ENCODE measurements around the gene STK11IP.

STK11IP gene

DNA sequence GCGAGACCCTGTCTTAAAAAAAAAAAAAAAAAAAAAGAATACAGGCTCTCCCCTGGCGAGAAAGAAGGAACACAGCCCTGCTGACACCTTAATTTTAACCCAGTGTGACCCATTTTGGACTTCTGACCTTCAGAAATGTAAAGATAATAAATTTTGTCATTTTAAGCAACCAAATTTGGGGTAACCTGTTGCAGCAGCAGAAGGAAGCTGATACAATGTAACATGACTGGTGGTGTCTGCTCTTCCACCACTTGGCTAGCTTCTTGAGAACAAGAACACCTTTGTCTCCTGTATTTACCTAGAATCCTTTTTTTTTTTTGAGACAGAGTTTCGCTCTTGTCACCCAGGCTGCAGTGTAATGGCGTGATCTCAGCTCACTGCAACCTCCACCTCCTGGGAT is 6.6 kb upstream of the STK11IP start:
- Histone ChIP-seq H3K27ac (ENCODE audit: low read depth, low read length, severe bottlenecking) (no peak overlapping the region), H3K4me1 (ENCODE audit: control insufficient read depth, insufficient read depth, low read length, poor library complexity, severe bottlenecking) (peaks cover 1% of the 10 kb centered on the region), H3K4me3 (ENCODE audit: extremely low read depth, insufficient read depth, low read length, poor library complexity, severe bottlenecking) (no peak overlapping the region), H3K36me3 (ENCODE audit: control insufficient read depth, insufficient read depth, low read length) (no peaks in the 10 kb centered on the region), H3K9me3 (ENCODE audit: control insufficient read depth, low read length) (no peaks in the 10 kb centered on the region)
- 50% methylated on average over 2 of the region's 4 CpGs; no CpG with 5 or more reads in 1 of the 2 experiments for WGBS, 2 experiments (ENCODE audit: insufficient coverage in 2 of 2)

DNA sequence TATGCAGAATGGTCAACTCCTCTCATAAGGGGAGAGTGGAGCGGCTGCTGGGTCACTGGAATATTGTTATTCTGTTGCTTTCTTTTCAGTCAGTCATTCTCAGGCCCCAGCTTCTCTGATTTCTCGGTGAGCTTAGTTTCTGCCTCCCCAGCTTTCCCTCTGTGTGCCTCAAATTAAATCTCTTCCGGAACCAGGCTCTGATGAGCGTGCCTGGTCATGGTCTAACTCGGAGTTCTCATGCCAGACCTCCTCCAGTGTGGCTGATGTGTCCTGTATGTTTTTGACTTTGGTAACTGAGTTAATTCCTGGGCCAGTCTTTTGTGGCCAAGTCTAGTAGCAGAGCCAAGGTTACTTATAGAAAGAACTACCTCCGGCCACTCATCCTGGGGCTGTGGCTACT is 4.9 kb upstream of the STK11IP start:
- WGBS, 2 experiments (ENCODE audit: insufficient coverage in 2 of 2): 80 to 89% methylated on average over 4 to 5 of the region's 6 CpGs

DNA sequence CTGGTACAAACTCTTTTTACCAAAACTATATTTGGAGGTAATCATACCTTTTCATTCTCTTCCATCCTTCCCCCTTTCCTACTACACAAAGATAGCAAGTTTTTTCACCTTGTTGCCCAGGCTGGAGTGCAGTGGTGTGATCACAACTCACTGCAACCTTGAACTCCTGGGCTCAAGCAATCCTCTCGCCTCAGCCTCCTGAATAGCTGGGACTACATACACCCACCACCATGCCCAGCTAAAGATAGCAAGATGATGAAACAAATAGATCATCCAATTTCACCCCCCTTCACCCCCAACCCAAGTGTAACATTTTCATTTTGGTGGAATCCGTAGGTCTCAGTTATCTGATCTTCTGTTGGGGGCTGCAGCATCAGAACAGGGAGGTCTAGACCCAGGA is 4.5 kb upstream of the STK11IP start:
- Histone ChIP-seq H3K4me3 (ENCODE audit: extremely low read depth, insufficient read depth, low read length, poor library complexity, severe bottlenecking) (no peak overlapping the region), H3K36me3 (ENCODE audit: control insufficient read depth, insufficient read depth, low read length) (no peaks in the 10 kb centered on the region), H3K9me3 (ENCODE audit: control insufficient read depth, low read length) (no peaks in the 10 kb centered on the region), H3K4me1 (ENCODE audit: control insufficient read depth, insufficient read depth, low read length, poor library complexity, severe bottlenecking) (peaks cover 11% of the 10 kb centered on the region), H3K27ac (ENCODE audit: low read depth, low read length, severe bottlenecking) (no peak overlapping the region)
- WGBS, 2 experiments (ENCODE audit: insufficient coverage in 2 of 2): 60 to 100% methylated on average over 1 to 2 of the region's 2 CpGs

More for the DNA sequence above, 4.9 kb upstream of the STK11IP start:
- Histone ChIP-seq H3K9me3 (ENCODE audit: control insufficient read depth, low read length) (no peaks in the 10 kb centered on the region), H3K4me3 (ENCODE audit: extremely low read depth, insufficient read depth, low read length, poor library complexity, severe bottlenecking) (no peak overlapping the region), H3K27ac (ENCODE audit: low read depth, low read length, severe bottlenecking) (no peak overlapping the region), H3K36me3 (ENCODE audit: control insufficient read depth, insufficient read depth, low read length) (no peaks in the 10 kb centered on the region), H3K4me1 (ENCODE audit: control insufficient read depth, insufficient read depth, low read length, poor library complexity, severe bottlenecking) (peaks cover 11% of the 10 kb centered on the region)

DNA sequence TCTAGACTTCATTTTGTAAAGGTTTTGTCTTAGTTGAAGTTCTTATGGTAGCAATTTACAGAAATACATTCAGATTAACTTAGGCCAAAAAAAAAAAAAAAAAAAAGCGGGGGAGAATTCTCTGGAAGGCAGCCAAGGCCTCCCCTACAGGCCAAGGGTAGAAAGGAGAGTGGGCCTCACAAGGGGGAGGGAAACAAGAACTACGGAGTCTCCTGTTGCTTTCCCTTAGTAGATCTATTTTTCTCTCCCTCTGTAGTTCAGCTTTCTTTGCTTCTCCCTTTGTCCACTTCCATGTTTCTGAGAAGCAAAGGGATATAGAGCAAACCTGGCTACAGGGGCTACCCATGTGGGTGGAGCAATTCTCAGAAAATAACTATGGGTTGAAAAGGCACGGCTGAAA is 2.4 kb upstream of the STK11IP start:
- Histone ChIP-seq H3K4me3 (ENCODE audit: extremely low read depth, insufficient read depth, low read length, poor library complexity, severe bottlenecking) (no peak overlapping the region), H3K27ac (ENCODE audit: low read depth, low read length, severe bottlenecking) (no peak overlapping the region), H3K9me3 (ENCODE audit: control insufficient read depth, low read length) (no peaks in the 10 kb centered on the region), H3K4me1 (ENCODE audit: control insufficient read depth, insufficient read depth, low read length, poor library complexity, severe bottlenecking) (peaks cover 11% of the 10 kb centered on the region), H3K36me3 (ENCODE audit: control insufficient read depth, insufficient read depth, low read length) (no peaks in the 10 kb centered on the region)
- WGBS, 2 experiments (ENCODE audit: insufficient coverage in 2 of 2): 77 to 100% methylated on average over 1 of the region's 3 CpGs

DNA sequence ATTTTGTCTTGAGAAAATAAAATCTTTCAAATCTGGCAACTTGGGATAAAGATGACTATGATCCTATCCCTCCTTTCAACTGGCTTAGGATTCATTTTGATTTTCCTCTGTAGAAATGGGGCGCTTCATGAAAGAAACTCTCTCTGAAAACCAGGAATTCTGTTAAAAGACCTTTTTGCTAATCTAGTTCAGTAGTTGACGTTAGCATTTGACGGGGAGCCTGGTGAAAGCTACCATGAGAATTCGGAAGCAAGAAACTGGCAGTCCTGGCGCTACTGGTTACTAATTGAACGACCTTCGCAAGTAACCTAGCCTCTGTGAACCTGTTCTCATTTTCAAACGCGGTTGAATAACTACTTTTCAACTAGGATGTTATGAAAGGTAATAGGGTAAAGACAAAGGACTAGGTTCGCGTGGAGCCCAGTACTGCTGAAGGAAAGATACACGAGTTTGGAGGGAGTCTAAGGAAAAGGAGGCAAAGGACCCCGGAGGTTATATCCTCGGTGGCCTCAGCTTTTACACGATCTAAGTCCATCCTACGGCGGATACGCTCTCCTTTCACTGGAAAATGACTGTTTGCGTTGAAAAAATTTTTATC is 604 bp upstream of the STK11IP start:
- peaks cover 7% of the 10 kb centered on the region for H3K36me3 ChIP-seq (ENCODE audit: control insufficient read depth, insufficient read depth, low read length)
- peaks cover 11% of the 10 kb centered on the region for H3K4me1 ChIP-seq (ENCODE audit: control insufficient read depth, insufficient read depth, low read length, poor library complexity, severe bottlenecking)
- peak overlapping the region; percentile 95 for H3K27ac ChIP-seq (ENCODE audit: low read depth, low read length, severe bottlenecking)
- 11% methylated on average over 13 to 16 of the region's 19 CpGs for WGBS, 2 experiments (ENCODE audit: insufficient coverage in 2 of 2)
- peak overlapping the region; percentile 66 for H3K4me3 ChIP-seq (ENCODE audit: extremely low read depth, insufficient read depth, low read length, poor library complexity, severe bottlenecking)
- H3K9me3 ChIP-seq (ENCODE audit: control insufficient read depth, low read length): no peaks in the 10 kb centered on the region

DNA sequence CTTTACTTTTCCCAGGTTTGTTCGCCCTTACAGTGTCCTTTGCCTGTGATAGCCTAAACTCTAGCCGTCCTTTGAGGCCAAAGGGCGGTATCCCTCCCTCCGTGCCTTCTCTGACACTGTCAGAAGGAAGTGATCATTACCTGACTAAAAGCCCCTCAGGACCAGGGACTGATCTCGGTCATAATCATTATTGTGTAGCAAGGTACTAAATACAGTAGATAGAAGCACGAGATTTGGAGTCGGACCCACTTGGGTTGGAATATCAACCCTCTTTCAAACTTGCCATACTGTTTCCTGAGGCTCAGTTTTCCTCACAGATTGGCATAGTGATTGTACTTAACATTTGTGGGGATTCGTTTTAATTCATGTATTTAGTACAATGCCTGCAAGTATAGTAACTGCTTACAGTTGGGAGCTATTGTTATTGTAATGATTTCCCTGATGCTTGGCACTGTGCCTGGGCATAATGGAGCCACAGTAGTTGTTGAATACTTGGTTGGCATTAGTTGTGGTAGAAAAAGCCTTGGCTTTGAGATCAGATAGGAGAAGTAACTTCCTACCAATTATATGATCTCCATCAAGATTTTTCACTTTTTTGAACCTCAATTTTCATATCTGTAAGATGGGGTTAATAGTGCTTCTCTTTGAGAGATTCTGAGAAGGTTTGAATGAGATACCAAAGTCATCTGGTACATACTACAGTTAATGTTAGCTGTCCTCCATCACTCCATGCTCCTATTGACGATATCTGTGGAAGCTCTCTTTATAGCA is 836 bp downstream of the STK11IP start:
- Histone ChIP-seq H3K4me3 (ENCODE audit: extremely low read depth, insufficient read depth, low read length, poor library complexity, severe bottlenecking) (peak overlapping the region; percentile 66), H3K27ac (ENCODE audit: low read depth, low read length, severe bottlenecking) (peak overlapping the region; percentile 39), H3K36me3 (ENCODE audit: control insufficient read depth, insufficient read depth, low read length) (peaks cover 11% of the 10 kb centered on the region), H3K9me3 (ENCODE audit: control insufficient read depth, low read length) (no peaks in the 10 kb centered on the region), H3K4me1 (ENCODE audit: control insufficient read depth, insufficient read depth, low read length, poor library complexity, severe bottlenecking) (peaks cover 11% of the 10 kb centered on the region)
- WGBS, 2 experiments (ENCODE audit: insufficient coverage in 2 of 2): 34 to 44% methylated on average over 5 to 9 of the region's 9 CpGs

DNA sequence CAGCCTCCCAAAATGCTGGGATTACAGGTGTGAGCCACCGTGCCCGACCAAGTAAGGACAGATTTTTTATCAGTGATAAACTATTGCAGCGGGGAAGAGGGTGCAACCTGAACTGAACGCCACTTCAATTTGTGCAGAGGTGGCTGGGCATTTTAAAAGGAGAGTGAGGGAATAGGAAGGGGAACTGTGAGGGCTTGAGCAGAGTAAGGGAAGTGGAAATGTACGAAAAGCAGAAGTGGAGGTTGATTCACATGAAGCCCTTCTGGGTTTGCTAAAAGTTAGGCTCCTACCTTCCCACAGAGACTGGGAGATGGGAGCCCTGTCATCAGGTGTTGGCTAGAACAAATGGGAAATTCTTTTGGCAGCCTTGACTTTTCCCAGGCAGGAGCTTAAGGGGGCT is 6.1 kb downstream of the STK11IP start:
- WGBS, 2 experiments (ENCODE audit: insufficient coverage in 2 of 2): 92 to 97% methylated on average over 3 to 4 of the region's 5 CpGs
- no peaks in the 10 kb centered on the region for H3K4me1 ChIP-seq (ENCODE audit: control insufficient read depth, insufficient read depth, low read length, poor library complexity, severe bottlenecking)
- H3K9me3 ChIP-seq (ENCODE audit: control insufficient read depth, low read length): no peaks in the 10 kb centered on the region
- H3K36me3 ChIP-seq (ENCODE audit: control insufficient read depth, insufficient read depth, low read length): peaks cover 32% of the 10 kb centered on the region
- H3K4me3 ChIP-seq (ENCODE audit: extremely low read depth, insufficient read depth, low read length, poor library complexity, severe bottlenecking): no peak overlapping the region
- H3K27ac ChIP-seq (ENCODE audit: low read depth, low read length, severe bottlenecking): no peak overlapping the region

DNA sequence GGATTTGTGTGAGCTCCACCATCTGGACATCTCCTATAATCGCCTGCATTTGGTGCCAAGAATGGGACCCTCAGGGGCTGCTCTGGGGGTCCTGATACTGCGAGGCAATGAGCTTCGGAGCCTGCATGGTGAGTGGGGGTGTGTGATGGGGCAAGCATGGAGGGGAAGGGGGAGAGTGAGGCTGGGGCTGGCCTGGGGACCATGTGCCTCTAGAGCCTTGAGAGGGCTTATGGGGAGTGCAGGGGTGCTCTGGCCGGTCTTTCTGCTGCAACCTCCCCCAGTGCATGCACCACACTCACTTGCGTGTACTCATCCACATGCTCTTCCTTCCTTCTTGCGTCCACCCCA is 7.9 kb downstream of the STK11IP start:
- Histone ChIP-seq H3K27ac (ENCODE audit: low read depth, low read length, severe bottlenecking) (no peak overlapping the region), H3K9me3 (ENCODE audit: control insufficient read depth, low read length) (no peaks in the 10 kb centered on the region), H3K36me3 (ENCODE audit: control insufficient read depth, insufficient read depth, low read length) (peaks cover 42% of the 10 kb centered on the region), H3K4me1 (ENCODE audit: control insufficient read depth, insufficient read depth, low read length, poor library complexity, severe bottlenecking) (no peaks in the 10 kb centered on the region), H3K4me3 (ENCODE audit: extremely low read depth, insufficient read depth, low read length, poor library complexity, severe bottlenecking) (no peak overlapping the region)
- WGBS, 2 experiments (ENCODE audit: insufficient coverage in 2 of 2): 87 to 100% methylated on average over 1 to 4 of the region's 6 CpGs

DNA sequence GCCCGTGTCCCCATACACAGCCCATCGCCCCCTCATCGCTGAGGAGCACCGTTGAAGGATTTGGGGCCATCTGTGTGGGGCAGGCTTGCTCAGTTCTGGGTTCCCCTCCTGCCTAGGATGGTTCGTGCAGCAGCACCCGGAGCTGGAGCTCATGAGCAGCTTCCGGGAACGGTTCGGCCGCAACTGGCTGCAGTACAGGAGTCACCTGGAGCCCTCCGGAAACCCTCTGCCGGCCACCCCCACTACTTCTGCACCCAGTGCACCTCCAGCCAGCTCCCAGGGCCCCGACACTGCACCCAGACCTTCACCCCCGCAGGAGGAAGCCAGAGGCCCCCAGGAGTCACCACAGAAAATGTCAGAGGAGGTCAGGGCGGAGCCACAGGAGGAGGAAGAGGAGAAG is 10.3 kb downstream of the STK11IP start:
- WGBS, 2 experiments (ENCODE audit: insufficient coverage in 2 of 2): 95 to 96% methylated on average over 7 to 10 of the region's 15 CpGs
- no peaks in the 10 kb centered on the region for H3K9me3 ChIP-seq (ENCODE audit: control insufficient read depth, low read length)
- H3K27ac ChIP-seq (ENCODE audit: low read depth, low read length, severe bottlenecking): no peak overlapping the region
- H3K36me3 ChIP-seq (ENCODE audit: control insufficient read depth, insufficient read depth, low read length): peaks cover 42% of the 10 kb centered on the region
- no peak overlapping the region for H3K4me3 ChIP-seq (ENCODE audit: extremely low read depth, insufficient read depth, low read length, poor library complexity, severe bottlenecking)
- no peaks in the 10 kb centered on the region for H3K4me1 ChIP-seq (ENCODE audit: control insufficient read depth, insufficient read depth, low read length, poor library complexity, severe bottlenecking)

DNA sequence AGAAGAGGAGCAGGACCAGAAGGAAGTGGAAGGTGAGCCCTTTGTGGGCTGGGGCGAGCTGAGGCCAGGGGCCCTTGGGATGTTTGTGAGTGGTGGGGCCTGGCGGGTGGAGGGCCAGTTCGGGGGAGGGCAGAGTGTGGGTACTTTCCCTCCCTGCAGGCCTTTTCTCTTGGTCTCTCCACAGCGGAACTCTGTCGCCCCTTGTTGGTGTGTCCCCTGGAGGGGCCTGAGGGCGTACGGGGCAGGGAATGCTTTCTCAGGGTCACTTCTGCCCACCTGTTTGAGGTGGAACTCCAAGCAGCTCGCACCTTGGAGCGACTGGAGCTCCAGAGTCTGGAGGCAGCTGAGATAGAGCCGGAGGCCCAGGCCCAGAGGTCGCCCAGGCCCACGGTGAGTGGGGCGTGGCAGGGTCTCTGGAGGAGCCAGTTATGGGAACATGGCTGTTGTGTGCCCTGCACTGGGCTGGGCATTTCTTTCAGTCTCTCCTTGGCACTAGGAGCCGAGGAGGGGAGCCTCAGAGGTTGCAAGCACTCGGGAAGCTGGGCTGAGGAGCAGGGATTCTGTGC is 10.8 kb downstream of the STK11IP start:
- WGBS, 2 experiments (ENCODE audit: insufficient coverage in 2 of 2): 88 to 90% methylated on average over 11 to 12 of the region's 15 CpGs
- no peak overlapping the region for H3K4me3 ChIP-seq (ENCODE audit: extremely low read depth, insufficient read depth, low read length, poor library complexity, severe bottlenecking)
- H3K4me1 ChIP-seq (ENCODE audit: control insufficient read depth, insufficient read depth, low read length, poor library complexity, severe bottlenecking): no peaks in the 10 kb centered on the region
- peaks cover 42% of the 10 kb centered on the region for H3K36me3 ChIP-seq (ENCODE audit: control insufficient read depth, insufficient read depth, low read length)
- H3K27ac ChIP-seq (ENCODE audit: low read depth, low read length, severe bottlenecking): no peak overlapping the region
- no peaks in the 10 kb centered on the region for H3K9me3 ChIP-seq (ENCODE audit: control insufficient read depth, low read length)
